Loucy (cell line): ENCODE results near the gene SOBP.

Experiments
- EZH2phosphoT487 ChIP-seq: fragments of 200-600 bp; IDR thresholded peaks from 2 replicates; pipeline ENCODE4 v1.6.1; 2018; ENCODE audit warnings: antibody characterized with exemption, mild to moderate bottlenecking, moderate library complexity, borderline replicate concordance
- TF ChIP-seq, protein P1 (sequence below): fragments of 200-600 bp; sonication (generic); conservative IDR thresholded peaks from 2 replicates; pipeline ENCODE4 v1.5.1; 2014; ENCODE audit warnings: mild to moderate bottlenecking, antibody characterized with exemption, low read length

DNA sequence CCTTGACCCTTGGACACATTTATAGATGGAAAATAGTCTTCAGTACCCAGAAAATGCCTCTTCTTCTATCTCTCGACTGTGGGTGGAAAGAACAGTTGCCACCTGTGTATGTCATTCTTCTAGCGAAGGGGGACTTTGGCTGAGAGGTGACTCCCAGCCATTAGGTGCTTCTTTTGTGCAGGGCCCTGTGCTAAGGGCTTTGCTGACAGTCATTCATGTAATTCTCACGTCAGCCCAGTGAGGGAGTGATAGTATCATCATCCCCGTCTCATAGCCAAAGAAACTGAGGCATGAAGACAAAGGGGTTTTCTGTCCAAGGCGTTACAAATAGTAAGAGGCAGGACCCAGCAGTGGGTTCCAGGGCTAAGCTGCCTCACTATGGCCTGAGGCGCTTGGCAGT, 173.4 kb downstream of the SOBP start:
- TF ChIP-seq, protein P1, sequence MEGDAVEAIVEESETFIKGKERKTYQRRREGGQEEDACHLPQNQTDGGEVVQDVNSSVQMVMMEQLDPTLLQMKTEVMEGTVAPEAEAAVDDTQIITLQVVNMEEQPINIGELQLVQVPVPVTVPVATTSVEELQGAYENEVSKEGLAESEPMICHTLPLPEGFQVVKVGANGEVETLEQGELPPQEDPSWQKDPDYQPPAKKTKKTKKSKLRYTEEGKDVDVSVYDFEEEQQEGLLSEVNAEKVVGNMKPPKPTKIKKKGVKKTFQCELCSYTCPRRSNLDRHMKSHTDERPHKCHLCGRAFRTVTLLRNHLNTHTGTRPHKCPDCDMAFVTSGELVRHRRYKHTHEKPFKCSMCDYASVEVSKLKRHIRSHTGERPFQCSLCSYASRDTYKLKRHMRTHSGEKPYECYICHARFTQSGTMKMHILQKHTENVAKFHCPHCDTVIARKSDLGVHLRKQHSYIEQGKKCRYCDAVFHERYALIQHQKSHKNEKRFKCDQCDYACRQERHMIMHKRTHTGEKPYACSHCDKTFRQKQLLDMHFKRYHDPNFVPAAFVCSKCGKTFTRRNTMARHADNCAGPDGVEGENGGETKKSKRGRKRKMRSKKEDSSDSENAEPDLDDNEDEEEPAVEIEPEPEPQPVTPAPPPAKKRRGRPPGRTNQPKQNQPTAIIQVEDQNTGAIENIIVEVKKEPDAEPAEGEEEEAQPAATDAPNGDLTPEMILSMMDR: no peak; the same call in 1 of the 2 replicates
- TF ChIP-seq EZH2phosphoT487: no peak
